Measurements from ENCODE around the gene ENHO. TPM values are rescaled to one million over a fixed set of nuclear protein-coding genes. Genes with fewer than 3 reads are reported as not detected.

The ENHO gene
- total and polyA plus RNA-seq, 2 of the 8 experiments (the other 6 are each of a cell fraction or from before 2014, with no cell fraction given): 12.2 to 49.4 TPM

DNA sequence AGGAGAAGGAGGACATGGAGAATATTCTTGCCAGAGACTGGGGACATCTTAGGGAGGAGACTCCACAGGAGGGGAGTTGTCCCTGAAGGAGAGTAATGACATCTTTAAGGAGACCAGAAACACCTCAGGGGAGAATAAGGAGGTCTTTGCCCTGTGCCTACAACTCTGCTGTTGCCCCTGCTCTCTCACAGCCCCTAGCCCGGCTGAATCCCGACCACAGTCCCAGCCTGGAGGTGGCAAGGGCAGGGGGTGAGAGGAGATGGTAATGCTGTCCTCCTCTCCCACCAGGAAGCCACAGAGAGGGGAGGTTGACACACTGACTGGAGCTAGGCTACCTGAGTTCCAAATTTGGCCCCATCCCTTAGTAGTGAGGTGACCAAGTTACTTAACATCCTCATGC, 30.2 kb upstream of the ENHO start:
- Histone ChIP-seq H3K36me3 (ENCODE audit: control insufficient read depth in 2 of 4, insufficient read depth in 4 of 4, low read length in 3 of 4) (no peaks in the 10 kb centered on the region), H4K5ac (ENCODE audit: insufficient read length, low read depth, low read length) (no peak overlapping the region), H3K23ac (ENCODE audit: insufficient read length) (no peak overlapping the region), H3K56ac (replicated peaks; ENCODE audit: insufficient read length, low read depth, low read length) (no peak overlapping the region), H2BK120ac (replicated peaks; ENCODE audit: low read depth, low read length) (no peak overlapping the region), H4K20me1 (replicated peaks in 1 of 2; ENCODE audit: control insufficient read depth in 1 of 2, insufficient read depth in 2 of 2, low read length in 2 of 2) (no peaks in the 10 kb centered on the region), H3K14ac (ENCODE audit: insufficient read length) (no peak overlapping the region), H2BK5ac (ENCODE audit: low read depth, low read length) (no peak overlapping the region), H3K79me1 (ENCODE audit: low read depth, low read length) (0 out of 2 replicates have a peak, but pooled peaks cover 2% of the 10 kb centered on the region), H4K8ac (ENCODE audit: extremely low read depth, insufficient read depth, low read length) (no peak overlapping the region), H3K9ac (replicated peaks in 1 of 4; ENCODE audit: extremely low read depth in 1 of 4, low read depth in 3 of 4, low read length in 3 of 4) (no peak overlapping the region), H4K91ac (replicated peaks; ENCODE audit: insufficient read length, low read length) (no peak overlapping the region), H3K79me2 (ENCODE audit: control insufficient read depth in 1 of 2, insufficient read depth in 2 of 2, low read length in 2 of 2) (no peaks in the 10 kb centered on the region), H3K4me1 (replicated peaks in 1 of 4; ENCODE audit: control insufficient read depth in 3 of 4, insufficient read depth in 4 of 4, low read length in 3 of 4) (peaks cover 5 to 13% (median 13%) of the 10 kb centered on the region in 4 experiments), H3K4ac (replicated peaks; ENCODE audit: insufficient read length, low read depth, low read length) (no peak overlapping the region), H3K27ac (ENCODE audit: low read depth, low read length) (no peak overlapping the region), H3K18ac (ENCODE audit: extremely low read depth, low read length) (no peak overlapping the region), H2BK20ac (ENCODE audit: low read length) (no peak overlapping the region), H3K27me3 (replicated peaks in 1 of 4; ENCODE audit: control insufficient read depth in 3 of 4, extremely low read depth in 1 of 4, insufficient read depth in 3 of 4, low read length in 3 of 4) (peaks cover 0 to 5% (median 1%) of the 10 kb centered on the region in 4 experiments; a peak in 4 of 7 replicates), H3K4me3 (ENCODE audit: extremely low read depth in 1 of 4, insufficient read depth in 2 of 4, low read depth in 3 of 4, low read length in 4 of 4) (no peak overlapping the region), H2BK12ac (ENCODE audit: low read depth, low read length) (no peak overlapping the region), H3K9me3 (ENCODE audit: insufficient read depth in 2 of 2, low read depth in 1 of 2, low read length in 1 of 2) (no peaks in the 10 kb centered on the region), H2AK5ac (ENCODE audit: low read depth, low read length) (no peak overlapping the region), H3K4me2 (ENCODE audit: insufficient read depth in 1 of 2, low read depth in 2 of 2, low read length in 2 of 2) (no peak overlapping the region), H2BK15ac (ENCODE audit: low read length) (0 out of 2 replicates have a peak overlapping the region, but pooled peaks have one; percentile 4), H2AFZ (ENCODE audit: low read length) (no peak overlapping the region), H3K23me2 (ENCODE audit: low read depth, low read length) (no peaks in the 10 kb centered on the region)
- CTCF ChIA-PET (ENCODE audit: partially characterized antibody): interaction anchor here (1.0 to 9.4 kb wide), 5 partner anchors 10 to 109 kb away, joined by 3 to 157 read pairs (median 24); no protein-coding TSS in a partner anchor
- POLR2A ChIA-PET (ENCODE audit: partially characterized antibody): no interaction called here
- 91% methylated on average over 2 of the region's 2 CpGs; no CpG with 5 or more reads in 1 of the 2 experiments for WGBS, 2 experiments (ENCODE audit: extremely low coverage in 1 of 2, insufficient coverage in 1 of 2, insufficient read length in 1 of 2, insufficient replicate concordance in 2 of 2, low coverage in 1 of 2, low lambda C conversion rate in 2 of 2, missing lambda C conversion rate in 1 of 2)
- DNase-seq (ENCODE audit: low read depth in 1 of 2, low spot score in 2 of 2) (no peak), FAIRE-seq (no peak)
- TF ChIP-seq CTBP2 (IDR thresholded peaks at IDR 0.05; ENCODE audit: borderline replicate concordance, insufficient read depth, insufficient read length, low read length): no peak
- TF ChIP-seq BCL11A (IDR thresholded peaks at IDR 0.05; ENCODE audit: low read depth in 2 of 2, low read length in 2 of 2): no peak
- no peak for TF ChIP-seq CBX8 (IDR thresholded peaks at IDR 0.05; ENCODE audit: borderline replicate concordance, low read depth, low read length)
- no peak for TF ChIP-seq RXRA (IDR thresholded peaks at IDR 0.05; ENCODE audit: insufficient read depth, low read depth, low read length)
- TF ChIP-seq TEAD4 (IDR thresholded peaks at IDR 0.05; ENCODE audit: low read depth, low read length): no peak
- no peak for TF ChIP-seq ZNF274 (IDR thresholded peaks at IDR 0.05; ENCODE audit: borderline replicate concordance, extremely low read depth, low read length)
- TF ChIP-seq, protein P1, sequence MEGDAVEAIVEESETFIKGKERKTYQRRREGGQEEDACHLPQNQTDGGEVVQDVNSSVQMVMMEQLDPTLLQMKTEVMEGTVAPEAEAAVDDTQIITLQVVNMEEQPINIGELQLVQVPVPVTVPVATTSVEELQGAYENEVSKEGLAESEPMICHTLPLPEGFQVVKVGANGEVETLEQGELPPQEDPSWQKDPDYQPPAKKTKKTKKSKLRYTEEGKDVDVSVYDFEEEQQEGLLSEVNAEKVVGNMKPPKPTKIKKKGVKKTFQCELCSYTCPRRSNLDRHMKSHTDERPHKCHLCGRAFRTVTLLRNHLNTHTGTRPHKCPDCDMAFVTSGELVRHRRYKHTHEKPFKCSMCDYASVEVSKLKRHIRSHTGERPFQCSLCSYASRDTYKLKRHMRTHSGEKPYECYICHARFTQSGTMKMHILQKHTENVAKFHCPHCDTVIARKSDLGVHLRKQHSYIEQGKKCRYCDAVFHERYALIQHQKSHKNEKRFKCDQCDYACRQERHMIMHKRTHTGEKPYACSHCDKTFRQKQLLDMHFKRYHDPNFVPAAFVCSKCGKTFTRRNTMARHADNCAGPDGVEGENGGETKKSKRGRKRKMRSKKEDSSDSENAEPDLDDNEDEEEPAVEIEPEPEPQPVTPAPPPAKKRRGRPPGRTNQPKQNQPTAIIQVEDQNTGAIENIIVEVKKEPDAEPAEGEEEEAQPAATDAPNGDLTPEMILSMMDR (IDR thresholded peaks at IDR 0.05; ENCODE audit: control extremely low read depth in 1 of 3, insufficient read depth in 1 of 3, low read depth in 1 of 3, low read length in 3 of 3): no peak
- TF ChIP-seq HDAC6 (IDR thresholded peaks at IDR 0.05; ENCODE audit: low read depth, low read length): no peak
- TF ChIP-seq EGR1 (IDR thresholded peaks at IDR 0.05; ENCODE audit: borderline replicate concordance, low read depth, low read length): no peak
- TF ChIP-seq NRF1 (IDR thresholded peaks at IDR 0.05; ENCODE audit: low read depth, low read length): no peak
- no peak for TF ChIP-seq ASH2L (IDR thresholded peaks at IDR 0.05; ENCODE audit: low read length)
- no peak for TF ChIP-seq YY1 (IDR thresholded peaks at IDR 0.05; ENCODE audit: low read depth, low read length)
